ENCODE results near the gene CCNB3.

Gene CCNB3

DNA sequence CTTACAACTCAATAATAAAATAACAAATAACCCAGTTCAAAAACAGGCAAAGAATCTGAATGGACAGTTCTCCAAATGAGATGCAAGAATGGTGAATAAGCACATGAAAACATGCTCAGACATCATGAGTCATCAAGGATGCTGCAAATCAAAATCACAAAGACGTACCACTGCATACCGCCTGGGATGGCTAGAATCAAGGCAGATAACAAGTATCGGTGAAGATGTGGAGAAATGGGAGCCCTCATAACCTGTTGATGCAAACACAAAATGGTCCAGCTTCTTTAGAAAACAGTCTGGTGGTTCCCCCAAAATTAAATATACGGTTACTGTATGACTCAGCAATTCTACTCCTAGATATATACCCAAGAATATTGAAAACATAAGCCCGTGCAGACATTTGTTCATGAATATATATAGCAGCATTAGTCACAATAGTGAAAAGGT lies 36.3 kb upstream of the CCNB3 start:
- no peak for FAIRE-seq
- no peak for TF ChIP-seq CTCF (IDR thresholded peaks at IDR 0.05; ENCODE audit: insufficient read depth, missing control alignments)

DNA sequence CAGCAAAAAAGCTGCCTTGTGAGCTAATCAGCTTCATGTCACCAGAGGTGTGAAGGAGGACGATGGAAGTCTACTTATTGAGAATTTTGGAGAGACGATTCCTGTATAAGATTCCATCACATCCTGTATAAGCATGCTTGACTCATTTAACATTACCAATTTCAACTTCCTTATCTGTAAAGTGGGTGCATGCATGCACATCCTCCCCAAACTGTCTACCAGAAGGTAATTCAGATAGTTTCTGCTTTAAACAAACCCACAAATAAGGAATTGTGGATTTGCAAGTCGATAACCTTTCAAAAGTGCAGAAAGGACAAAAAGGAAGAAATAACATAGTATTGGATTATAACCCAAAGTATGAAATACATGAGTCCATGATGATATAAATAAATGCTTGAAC lies 34.8 kb upstream of the CCNB3 start:
- no peak for DNase-seq (ENCODE audit: insufficient read length, low spot score)
- no peak for FAIRE-seq
- TF ChIP-seq CTCF (IDR thresholded peaks at IDR 0.05; ENCODE audit: insufficient read depth, missing control alignments) = no peak

More for the DNA sequence above, 36.3 kb upstream of the CCNB3 start:
- DNase-seq (ENCODE audit: insufficient read length, low spot score) = no peak

GRCh38 chrX:50180073-50180940 lies 24.3 kb upstream of the CCNB3 start:
- TF ChIP-seq CTCF (IDR thresholded peaks at IDR 0.05; ENCODE audit: insufficient read depth, missing control alignments) = no peak
- DNase-seq (ENCODE audit: insufficient read length, low spot score) = no peak
- no peak for FAIRE-seq

- FAIRE-seq (no peak), DNase-seq (ENCODE audit: insufficient read length, low spot score) (no peak)
- TF ChIP-seq CTCF (IDR thresholded peaks at IDR 0.05; ENCODE audit: insufficient read depth, missing control alignments) = no peak
Measured at GRCh38 chrX:50183891-50184290, 20.7 kb upstream of the CCNB3 start.

DNA sequence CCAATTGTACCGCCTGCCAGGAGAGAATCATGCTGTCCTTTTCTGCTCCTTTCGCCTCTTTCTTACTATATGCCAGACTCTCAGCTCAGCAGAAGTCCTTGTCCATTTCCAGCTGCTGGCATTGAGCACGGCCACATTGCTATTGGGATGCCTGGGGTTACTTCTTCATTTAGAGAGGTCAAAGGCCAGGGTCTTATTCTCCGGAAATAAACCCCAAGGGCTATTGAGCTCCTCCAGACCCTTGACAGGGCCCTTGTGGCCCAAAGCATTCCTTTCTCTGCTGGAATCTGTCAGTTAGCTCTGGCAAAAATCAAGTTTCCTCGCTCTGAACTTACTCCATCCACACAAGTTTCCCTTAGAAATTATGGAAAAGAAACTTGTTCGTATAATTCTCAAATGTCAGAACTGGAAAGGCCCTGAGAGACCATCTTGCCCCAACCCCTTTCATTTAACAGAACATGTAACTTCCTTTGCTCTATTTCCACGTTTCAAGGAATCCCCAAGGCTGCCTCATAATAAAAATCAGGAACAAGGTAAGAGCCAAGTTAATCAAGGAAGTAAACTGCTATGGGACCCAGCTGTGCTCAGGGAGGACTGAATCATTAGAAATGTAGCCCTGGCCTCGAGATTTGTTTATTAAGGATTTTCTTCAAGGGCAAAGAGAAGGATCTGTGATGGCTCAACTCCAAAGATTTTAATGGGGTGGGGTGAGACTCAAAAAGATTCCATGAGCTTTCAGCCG lies 15.5 kb upstream of the CCNB3 start:
- no peak for DNase-seq (ENCODE audit: insufficient read length, low spot score)
- FAIRE-seq = no peak
- TF ChIP-seq CTCF (IDR thresholded peaks at IDR 0.05; ENCODE audit: insufficient read depth, missing control alignments) = no peak

DNA sequence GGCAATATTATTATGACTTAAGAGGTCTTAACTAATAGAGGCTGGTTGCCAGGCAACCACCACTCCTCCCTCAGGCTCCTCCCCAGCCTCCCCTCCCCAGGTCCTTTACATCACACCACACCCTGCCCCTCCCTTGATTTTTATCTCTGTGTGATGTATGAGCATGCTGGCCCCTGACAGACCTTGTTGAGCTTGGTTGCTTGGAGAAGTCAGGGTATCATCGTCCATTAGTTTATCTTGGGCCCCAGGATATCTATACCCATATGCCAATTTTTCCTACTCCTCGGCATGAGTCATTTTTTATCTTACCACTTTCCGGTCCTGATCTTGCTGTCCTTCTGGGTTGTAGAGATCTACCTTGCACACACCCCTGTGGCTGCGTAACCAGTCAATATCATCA lies 6.2 kb upstream of the CCNB3 start:
- FAIRE-seq (no peak), DNase-seq (ENCODE audit: insufficient read length, low spot score) (no peak)
- no peak for TF ChIP-seq CTCF (IDR thresholded peaks at IDR 0.05; ENCODE audit: insufficient read depth, missing control alignments)

GRCh38 chrX:50200907-50201306 lies 3.7 kb upstream of the CCNB3 start, which contains the start of gene AKAP4:
Gene AKAP4, minus strand, starts transcription at chrX:50201007. Its CDS starts 118 bp downstream, at chrX:50200889.
- no peak for FAIRE-seq
- TF ChIP-seq CTCF (IDR thresholded peaks at IDR 0.05; ENCODE audit: insufficient read depth, missing control alignments) = no peak

More at GRCh38 chrX:50200907-50201306, 3.7 kb upstream of the CCNB3 start, which contains the start of gene AKAP4:
- no peak for DNase-seq (ENCODE audit: insufficient read length, low spot score)
